Trophoblast cell (in vitro differentiated cells and primary cell): Measurements from ENCODE around the gene AOPEP.
A peak's percentile ranks its signal among the peaks of the same experiment; 100 is the strongest.

Experiments
- DNase-seq, 2 donors: peaks; one replicate each; pipeline ENCODE4 v3.0.0-alpha.2; 2016
- H2AFZ ChIP-seq: 2 replicates; pipeline ENCODE4 v1.6.1; 2013; ENCODE audit warnings: low read length, moderate library complexity, mild to moderate bottlenecking; ENCODE audit not compliant: insufficient read depth, poor library complexity
- H2AK5ac ChIP-seq: 2 replicates; pipeline ENCODE4 v1.6.1; 2013; ENCODE audit warnings: mild to moderate bottlenecking, low read length
- H2BK120ac ChIP-seq: 2 replicates; pipeline ENCODE4 v1.6.1; 2013; ENCODE audit warnings: low read length, mild to moderate bottlenecking, moderate library complexity; ENCODE audit not compliant: insufficient read depth, poor library complexity
- H2BK12ac ChIP-seq: 2 replicates; pipeline ENCODE4 v1.6.1; 2013; ENCODE audit warnings: mild to moderate bottlenecking, low read length, moderate library complexity
- H2BK5ac ChIP-seq: 2 replicates; pipeline ENCODE4 v1.6.1; 2013; ENCODE audit warnings: low read length, low read depth, moderate library complexity, mild to moderate bottlenecking; ENCODE audit not compliant: poor library complexity
- H3K14ac ChIP-seq: 2 replicates; pipeline ENCODE4 v1.6.1; 2013; ENCODE audit warnings: mild to moderate bottlenecking, low read length
- H3K18ac ChIP-seq: 2 replicates; pipeline ENCODE4 v1.6.1; 2013; ENCODE audit warnings: mild to moderate bottlenecking, low read length
- H3K23ac ChIP-seq: 2 replicates; pipeline ENCODE4 v1.6.1; 2013; ENCODE audit warnings: low read length
- H3K27ac ChIP-seq: 2 replicates; pipeline ENCODE4 v1.5.1; 2013; ENCODE audit warnings: low read depth, mild to moderate bottlenecking, inconsistent platforms, low read length, moderate library complexity
- H3K27me3 ChIP-seq: 2 replicates; pipeline ENCODE4 v1.6.1; 2013; ENCODE audit warnings: inconsistent platforms, mild to moderate bottlenecking, low read length, moderate library complexity; ENCODE audit not compliant: insufficient read depth
- H3K36me3 ChIP-seq, 2 experiments: 1 replicate in 1 of 2; 2 replicates in 1 of 2; pipeline ENCODE4 v1.6.1; 2013; ENCODE audit warnings: low read length in 2 of 2, mild to moderate bottlenecking in 2 of 2, moderate library complexity in 1 of 2; ENCODE audit not compliant: insufficient read depth in 2 of 2, control insufficient read depth in 1 of 2
- H3K4ac ChIP-seq: 2 replicates; pipeline ENCODE4 v1.6.1; 2013; ENCODE audit warnings: low read depth, mild to moderate bottlenecking, low read length, moderate library complexity
- H3K4me1 ChIP-seq, 2 experiments: 1 replicate in 1 of 2; 2 replicates in 1 of 2; pipeline ENCODE4 v1.6.1; 2013; ENCODE audit warnings: low read length in 2 of 2, mild to moderate bottlenecking in 2 of 2, moderate library complexity in 1 of 2; ENCODE audit not compliant: insufficient read depth in 2 of 2, control insufficient read depth in 1 of 2
- H3K4me2 ChIP-seq: 2 replicates; pipeline ENCODE4 v1.6.1; 2013; ENCODE audit warnings: inconsistent platforms, mild to moderate bottlenecking, low read length, moderate library complexity
- H3K4me3 ChIP-seq: 2 replicates; pipeline ENCODE4 v1.5.1; 2013; ENCODE audit warnings: mild to moderate bottlenecking, low read depth, low read length, inconsistent platforms
- H3K79me1 ChIP-seq: one replicate; pipeline ENCODE4 v1.6.1; 2013; ENCODE audit warnings: low read length
- H3K79me2 ChIP-seq: 2 replicates; pipeline ENCODE4 v1.6.1; 2013; ENCODE audit warnings: low read length, mild to moderate bottlenecking; ENCODE audit not compliant: control insufficient read depth, insufficient read depth, poor library complexity
- H3K9ac ChIP-seq: 2 replicates; pipeline ENCODE4 v1.6.1; 2013; ENCODE audit warnings: mild to moderate bottlenecking, low read length
- H3K9me3 ChIP-seq: 2 replicates; pipeline ENCODE4 v1.6.1; 2013; ENCODE audit warnings: low read depth, mild to moderate bottlenecking, control low read depth, inconsistent platforms, low read length; ENCODE audit not compliant: insufficient read depth
- H4K12ac ChIP-seq: 2 replicates; pipeline ENCODE4 v1.6.1; 2013; ENCODE audit warnings: low read depth, mild to moderate bottlenecking, low read length, moderate library complexity
- H4K8ac ChIP-seq: 2 replicates; pipeline ENCODE4 v1.6.1; 2013; ENCODE audit warnings: low read depth, mild to moderate bottlenecking, low read length, moderate library complexity
- H4K91ac ChIP-seq: one replicate; pipeline ENCODE4 v1.6.1; 2013; ENCODE audit warnings: low read depth, mild to moderate bottlenecking, low read length, moderate library complexity
- WGBS: extraction: QIAGEN DNeasy Blood & Tissue Kit; methylation state at CpG from one replicate; pipeline ENCODE4 v1.1.7; 2013; ENCODE audit warnings: missing lambda C conversion rate; ENCODE audit not compliant: insufficient read length, insufficient coverage; ENCODE audit errors: extremely low coverage; 5-methylcytosine and 5-hydroxymethylcytosine counted together

The AOPEP gene

GRCh38 chr9:95022657-95023056 lies 296.2 kb downstream of the AOPEP start:
- Histone ChIP-seq H3K27ac (peak overlapping the region; percentile 79), H4K91ac (no peak overlapping the region)

GRCh38 chr9:95023217-95024003 lies 296.9 kb downstream of the AOPEP start:
- peak; percentile 19 to 25 for DNase-seq
- Histone ChIP-seq H4K8ac (no peak overlapping the region), H3K18ac (no peak overlapping the region), H3K4me2 (peak overlapping the region; percentile 18), H2BK5ac (no peak overlapping the region), H2BK120ac (peak overlapping the region; percentile 13), H3K4me1 (peaks cover 10 to 19% of the 10 kb centered on the region in 2 experiments), H3K79me1 (peaks cover 7% of the 10 kb centered on the region), H3K27ac (peak overlapping the region; percentile 79), H3K23ac (no peak overlapping the region), H4K91ac (no peak overlapping the region), H2BK12ac (peak overlapping the region; percentile 19), H3K9me3 (no peaks in the 10 kb centered on the region), H3K79me2 (no peaks in the 10 kb centered on the region), H3K27me3 (no peaks in the 10 kb centered on the region), H4K12ac (no peak overlapping the region), H2AFZ (no peak overlapping the region), H3K36me3 (peaks cover 10 to 15% of the 10 kb centered on the region in 2 experiments), H3K4ac (no peak overlapping the region), H2AK5ac (no peak overlapping the region), H3K4me3 (no peak overlapping the region), H3K14ac (no peak overlapping the region), H3K9ac (no peak overlapping the region)
- WGBS = no CpG with 5 or more reads among the region's 9 CpGs

More at GRCh38 chr9:95022657-95023056, 296.2 kb downstream of the AOPEP start:
- H2AFZ ChIP-seq = no peak overlapping the region
- no CpG with 5 or more reads among the region's 5 CpGs for WGBS
- H2BK120ac ChIP-seq = no peak overlapping the region
- H2BK5ac ChIP-seq = no peak overlapping the region
- peaks cover 8 to 13% of the 10 kb centered on the region in 2 experiments for H3K36me3 ChIP-seq
- no peaks in the 10 kb centered on the region for H3K79me2 ChIP-seq
- no peak overlapping the region for H3K4me2 ChIP-seq
- no peak overlapping the region for H3K4ac ChIP-seq
- H3K9me3 ChIP-seq = no peaks in the 10 kb centered on the region
- no peak overlapping the region for H4K12ac ChIP-seq
- H3K27me3 ChIP-seq = no peaks in the 10 kb centered on the region
- no peak overlapping the region for H3K23ac ChIP-seq
- H3K4me1 ChIP-seq = peaks cover 10 to 19% of the 10 kb centered on the region in 2 experiments
- no peak overlapping the region for H3K18ac ChIP-seq
- H3K4me3 ChIP-seq = no peak overlapping the region
- peaks cover 7% of the 10 kb centered on the region for H3K79me1 ChIP-seq
- H3K14ac ChIP-seq = no peak overlapping the region
- DNase-seq = no peak
- H2AK5ac ChIP-seq = no peak overlapping the region
- H4K8ac ChIP-seq = no peak overlapping the region
- no peak overlapping the region for H3K9ac ChIP-seq
- no peak overlapping the region for H2BK12ac ChIP-seq

GRCh38 chr9:95024097-95024671 lies 297.7 kb downstream of the AOPEP start:
- DNase-seq = no peak
- H2BK12ac ChIP-seq = peak overlapping the region; percentile 1
- no peak overlapping the region for H2BK120ac ChIP-seq
- no peak overlapping the region for H3K4me3 ChIP-seq
- H3K4me1 ChIP-seq = peaks cover 10 to 14% of the 10 kb centered on the region in 2 experiments
- no peak overlapping the region for H3K14ac ChIP-seq
- no peak overlapping the region for H4K12ac ChIP-seq
- H2BK5ac ChIP-seq = no peak overlapping the region
- no peak overlapping the region for H3K23ac ChIP-seq
- no peak overlapping the region for H3K4ac ChIP-seq
- H3K9ac ChIP-seq = no peak overlapping the region
- no peaks in the 10 kb centered on the region for H3K27me3 ChIP-seq
- peak overlapping the region; percentile 79 for H3K27ac ChIP-seq
- H2AFZ ChIP-seq = no peak overlapping the region
- no peaks in the 10 kb centered on the region for H3K79me2 ChIP-seq
- H3K4me2 ChIP-seq = no peak overlapping the region
- WGBS = no CpG with 5 or more reads among the region's 12 CpGs
- H4K8ac ChIP-seq = peak overlapping the region; percentile 2
- peaks cover 7% of the 10 kb centered on the region for H3K79me1 ChIP-seq
- H4K91ac ChIP-seq = no peak overlapping the region
- H3K18ac ChIP-seq = peak overlapping the region; percentile 3
- no peak overlapping the region for H2AK5ac ChIP-seq
- peaks cover 13 to 17% of the 10 kb centered on the region in 2 experiments for H3K36me3 ChIP-seq
- H3K9me3 ChIP-seq = no peaks in the 10 kb centered on the region

- H2BK5ac ChIP-seq = no peak overlapping the region
- H4K91ac ChIP-seq = peak overlapping the region; percentile 19
- H3K27ac ChIP-seq = no peak overlapping the region
- H3K4me3 ChIP-seq = no peak overlapping the region
- peak in 1 of 2 donors; percentile 57 for DNase-seq
- H3K4ac ChIP-seq = no peak overlapping the region
- H2AK5ac ChIP-seq = no peak overlapping the region
- H3K9me3 ChIP-seq = no peaks in the 10 kb centered on the region
- peaks cover 9 to 11% of the 10 kb centered on the region in 2 experiments for H3K36me3 ChIP-seq
- H3K27me3 ChIP-seq = no peaks in the 10 kb centered on the region
- H3K79me2 ChIP-seq = no peaks in the 10 kb centered on the region
- no peak overlapping the region for H3K4me2 ChIP-seq
- no peak overlapping the region for H4K8ac ChIP-seq
- H2BK120ac ChIP-seq = no peak overlapping the region
- no peak overlapping the region for H4K12ac ChIP-seq
- peak overlapping the region; percentile 37 for H2BK12ac ChIP-seq
- no peak overlapping the region for H3K9ac ChIP-seq
- no CpG with 5 or more reads among the region's 13 CpGs for WGBS
- H3K4me1 ChIP-seq = peaks cover 10 to 17% of the 10 kb centered on the region in 2 experiments
- H2AFZ ChIP-seq = no peak overlapping the region
- no peak overlapping the region for H3K23ac ChIP-seq
- peaks cover 7% of the 10 kb centered on the region for H3K79me1 ChIP-seq
- no peak overlapping the region for H3K14ac ChIP-seq
- peak overlapping the region; percentile 69 for H3K18ac ChIP-seq
These were observed 299.0 kb downstream of the AOPEP start for GRCh38 chr9:95025213-95026147.
